CD4-positive, alpha-beta T cell treated with Interleukin-17A for 4 hours (primary cell): ENCODE results near the gene RBPJ.
"Not testable (repeated sequence)": the region's sequence is repeated elsewhere in the genome, so short reads cannot be mapped to it uniquely, and the experiment has no call there.

ENCODE experiments used
- DNase-seq: peaks from one replicate; pipeline ENCODE4 v3.0.0-alpha.2; 2020; ENCODE audit warnings: mixed read lengths

The RBPJ gene

DNA sequence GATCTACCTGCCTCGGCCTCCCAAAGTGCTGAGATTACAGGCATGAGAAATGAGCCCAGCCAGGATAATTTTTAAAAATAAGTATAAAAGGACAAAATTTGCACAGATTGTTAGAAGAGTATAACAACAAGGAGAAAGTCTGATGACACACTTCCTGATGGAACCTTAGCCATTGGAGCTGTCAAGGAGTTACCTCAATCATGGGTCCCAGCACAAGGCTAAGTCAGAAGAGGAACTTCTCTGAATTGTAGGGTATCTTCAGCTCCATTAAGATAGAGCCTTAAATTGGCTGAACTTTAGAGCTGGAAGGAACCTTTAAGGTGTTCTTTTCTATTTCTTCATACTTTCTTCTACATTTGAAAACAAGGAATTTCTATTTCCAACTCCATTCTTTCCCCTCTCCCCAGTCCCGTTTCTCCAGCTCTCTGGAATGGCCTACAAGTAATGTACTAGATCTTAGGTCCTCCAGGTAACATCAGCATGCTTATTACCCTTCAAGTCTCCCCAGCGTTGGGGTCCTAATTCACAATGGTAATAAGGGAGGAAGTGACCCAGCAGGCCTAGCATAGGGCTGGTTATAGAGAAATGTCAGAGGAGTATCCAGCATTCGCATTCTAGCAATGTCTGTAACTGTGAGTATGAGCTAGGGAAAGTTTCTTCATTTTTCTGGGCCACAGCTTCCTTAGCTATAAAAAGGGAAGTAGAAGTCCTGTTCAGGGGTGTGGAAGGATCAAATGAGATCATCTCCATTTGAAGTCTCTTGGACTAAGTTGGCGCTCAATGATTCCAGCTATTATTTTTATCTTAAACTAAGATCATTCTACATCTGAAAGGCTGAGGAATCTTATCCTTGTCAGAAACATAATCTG, 18.5 kb upstream of the RBPJ start:
- DNase-seq, result no peak

DNA sequence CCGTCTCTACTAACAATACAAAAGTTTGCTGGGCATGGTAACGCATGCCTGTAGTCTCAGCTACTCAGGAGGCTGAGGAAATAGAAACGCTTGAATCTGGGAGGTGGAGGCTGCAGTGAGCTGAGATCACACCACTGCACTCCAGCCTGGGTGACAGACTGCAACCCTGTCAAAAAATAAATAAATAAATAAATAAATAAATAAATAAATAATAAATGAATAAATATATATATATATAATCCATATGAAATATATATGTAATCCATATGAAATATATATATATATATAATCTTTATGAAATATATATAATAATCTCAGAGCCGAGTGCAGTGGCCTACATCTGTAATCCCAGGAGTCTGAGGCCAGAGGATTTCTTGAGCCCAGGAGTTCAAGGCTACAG, 17.8 kb upstream of the RBPJ start:
- no peak for DNase-seq

GRCh38 chr4:26307037-26307800, 13.6 kb upstream of the RBPJ start:
- DNase-seq, result no peak

DNA sequence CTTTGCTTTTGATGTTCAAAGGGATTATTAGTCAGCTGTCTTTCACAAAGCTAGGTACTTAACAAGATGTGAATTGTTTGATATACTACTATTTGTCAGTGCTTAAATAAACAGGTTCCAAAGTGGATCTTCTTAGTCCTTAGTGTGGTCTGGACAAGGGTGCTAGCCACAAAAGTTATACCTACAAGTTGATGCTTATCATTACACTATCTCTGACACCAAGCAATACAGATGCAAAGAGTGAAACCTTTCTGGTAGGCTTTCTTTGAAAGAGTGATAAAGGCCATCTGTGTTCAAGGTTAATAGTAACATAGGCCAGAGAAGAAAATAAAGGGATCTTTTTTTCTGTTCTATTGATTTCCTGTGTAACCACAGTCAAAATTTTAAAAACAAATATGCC, 12.2 kb upstream of the RBPJ start:
- no peak for DNase-seq

DNA sequence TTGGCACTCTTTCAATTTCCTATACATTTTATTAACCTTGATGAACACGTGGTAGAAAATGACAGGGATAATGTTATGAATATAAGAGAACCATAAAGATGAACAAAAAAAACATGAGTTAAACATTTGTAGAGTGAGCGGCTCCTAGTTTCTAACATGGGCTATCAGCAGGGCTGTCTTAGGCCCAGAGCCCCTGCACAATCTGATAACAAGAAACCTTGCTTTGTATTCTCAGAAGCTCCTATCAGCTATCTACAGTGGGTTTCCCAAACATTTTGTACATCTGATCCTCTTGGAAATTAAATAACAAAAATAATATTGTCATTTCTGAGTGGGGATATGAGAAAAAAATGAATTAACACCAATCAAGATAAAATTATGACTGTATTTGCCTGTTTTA, 10.6 kb upstream of the RBPJ start:
- no peak for DNase-seq

- no peak for DNase-seq
These were observed 9.2 kb upstream of the RBPJ start for GRCh38 chr4:26311633-26312032.

GRCh38 chr4:26315316-26315932, 5.4 kb upstream of the RBPJ start:
- DNase-seq, result not testable (repeated sequence)

DNA sequence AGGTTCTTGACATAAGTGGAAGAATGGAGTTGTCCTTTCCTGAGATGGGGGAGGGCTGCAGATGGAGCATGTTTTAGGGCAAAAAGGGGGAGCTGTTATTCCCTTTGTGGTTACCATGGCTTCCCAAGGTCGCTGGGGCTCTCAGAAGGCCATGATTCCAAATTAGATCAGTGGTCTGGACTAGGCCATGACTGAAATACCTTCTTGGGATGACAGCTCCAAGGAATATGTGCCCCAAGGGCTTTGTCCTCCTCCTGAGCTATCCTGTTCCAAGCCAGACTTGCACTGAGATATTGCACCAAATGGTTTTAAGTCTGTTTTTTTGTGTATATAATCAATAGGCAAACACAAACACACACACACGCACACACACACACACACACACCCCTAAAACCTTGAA, 3.0 kb upstream of the RBPJ start:
- no peak for DNase-seq

DNA sequence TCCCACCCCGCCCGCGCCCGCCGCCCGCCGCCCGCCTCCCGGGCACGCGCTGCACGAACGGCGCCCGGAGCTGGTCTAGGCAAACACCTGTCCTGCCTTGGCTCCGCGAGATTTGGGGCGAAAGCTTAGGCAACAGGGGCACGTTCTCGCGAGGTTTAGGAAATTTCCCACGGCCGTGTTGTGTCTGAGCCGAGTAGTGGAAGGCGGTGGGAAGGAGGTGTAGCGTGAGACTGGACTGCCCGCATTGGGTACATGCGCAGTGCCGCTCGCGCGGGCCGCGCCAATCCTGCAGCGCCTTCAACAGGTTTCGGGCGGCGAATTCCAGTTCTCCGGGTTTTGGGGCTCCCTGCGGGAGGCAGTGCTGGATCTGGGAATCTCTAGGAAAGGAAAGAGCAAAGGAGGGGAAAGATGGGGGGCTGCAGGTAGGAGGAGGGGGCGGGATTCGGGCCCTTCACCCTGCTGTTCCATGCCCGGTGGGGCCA, 1.3 kb upstream of the RBPJ start:
- DNase-seq, result peak; percentile 96

GRCh38 chr4:26319949-26320537, 771 bp upstream of the RBPJ start:
- DNase-seq, result peak; percentile 49

DNA sequence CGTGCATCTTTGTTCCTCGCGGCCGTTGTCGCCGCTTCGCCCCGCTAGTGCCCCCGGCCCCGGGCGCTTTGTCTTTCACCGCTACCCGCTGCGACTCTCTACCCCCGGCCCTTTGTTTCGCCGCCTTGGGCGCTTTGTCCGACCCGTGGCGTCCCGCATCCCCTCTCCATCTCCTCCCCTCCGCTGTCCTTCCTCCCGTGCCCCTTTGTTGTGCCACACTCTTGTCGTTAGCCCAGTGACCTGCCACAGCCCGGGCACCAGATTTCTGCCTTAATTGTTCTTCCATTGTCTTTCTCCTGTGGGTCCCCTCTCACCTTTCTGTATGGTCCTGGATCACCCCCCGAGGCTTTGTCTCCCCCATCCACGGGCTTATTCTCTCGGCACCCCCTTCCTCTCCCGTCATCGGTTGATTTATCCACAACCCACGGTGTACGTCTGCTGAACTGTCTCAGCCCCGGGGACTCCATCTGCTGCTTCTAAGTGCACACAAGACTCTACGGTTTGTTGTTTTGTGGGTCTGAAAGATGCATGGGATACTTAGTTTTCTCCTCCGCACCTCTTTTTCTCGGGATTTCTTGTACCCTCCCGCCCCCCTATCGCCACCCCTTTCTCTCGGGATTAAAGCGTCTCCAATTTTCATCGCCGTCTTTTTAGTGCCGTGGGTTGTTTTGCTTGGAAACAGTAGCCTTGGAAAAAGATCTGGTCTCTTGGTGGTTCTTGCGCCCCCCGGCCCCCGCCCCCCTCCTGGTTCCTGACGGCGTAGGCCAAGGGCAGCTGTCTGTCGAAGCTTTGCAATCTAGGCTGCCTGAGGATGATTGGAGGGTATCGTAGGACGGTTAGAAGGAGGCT, 783 bp downstream of the RBPJ start:
- peak; percentile 49 for DNase-seq

DNA sequence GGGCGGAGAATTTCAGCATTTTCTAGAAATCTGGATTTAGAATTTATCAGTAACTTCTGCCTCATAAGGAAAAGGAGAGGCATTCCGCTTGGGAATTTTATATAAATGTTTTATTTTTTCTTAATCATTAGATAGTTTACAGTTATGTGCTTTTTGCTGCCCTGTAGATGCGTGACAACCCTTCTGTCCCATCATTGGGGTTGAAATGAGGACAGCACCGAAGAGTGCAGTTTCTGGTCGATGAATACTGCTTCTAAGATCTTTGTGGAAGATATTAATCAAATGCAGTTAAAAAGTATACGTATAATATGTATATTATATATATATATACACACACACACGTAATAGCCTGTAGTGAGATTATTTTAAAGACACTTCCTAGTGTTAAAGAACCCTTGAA, 1.5 kb downstream of the RBPJ start:
- DNase-seq, result no peak

DNA sequence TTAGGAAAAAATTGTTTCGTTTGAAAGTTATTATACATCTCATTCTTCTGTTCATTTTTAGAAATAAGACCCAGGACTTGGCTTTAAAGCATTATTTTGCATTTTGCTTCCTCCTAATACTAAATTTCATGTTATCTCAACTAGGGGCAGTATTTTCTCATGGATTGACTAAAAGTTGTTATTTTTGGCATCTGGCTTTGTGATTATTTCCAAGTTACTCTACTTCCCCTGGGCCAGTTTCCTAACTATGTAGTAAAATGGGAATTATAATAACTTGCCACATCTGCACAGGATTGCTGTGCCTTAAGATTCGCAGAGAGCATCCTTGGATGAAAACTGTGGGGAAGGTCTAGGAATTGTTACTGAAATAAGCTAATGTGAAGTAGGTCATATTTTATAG, 3.0 kb downstream of the RBPJ start:
- no peak for DNase-seq

DNA sequence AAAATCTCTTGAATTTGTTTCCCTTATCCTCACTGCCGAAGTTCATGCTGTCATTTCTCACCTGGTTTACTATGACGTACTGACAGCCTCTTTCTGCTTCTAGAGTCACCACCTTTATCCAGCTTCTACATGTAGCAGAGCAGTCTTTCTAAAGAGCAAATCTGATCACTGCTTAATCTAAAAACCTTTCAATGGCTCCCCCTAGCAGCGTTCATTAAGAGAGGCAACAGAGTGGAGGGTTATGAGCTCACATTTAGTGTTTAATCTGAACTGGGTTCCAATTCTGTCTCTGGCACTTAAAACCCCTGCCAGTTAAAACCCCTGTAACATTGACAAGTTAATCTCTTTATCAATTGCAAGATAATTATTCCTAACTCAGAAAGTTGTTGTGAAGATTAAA, 4.4 kb downstream of the RBPJ start:
- DNase-seq, result peak; percentile 47

- no peak for DNase-seq
These were observed 6.0 kb downstream of the RBPJ start for GRCh38 chr4:26326791-26327190.

DNA sequence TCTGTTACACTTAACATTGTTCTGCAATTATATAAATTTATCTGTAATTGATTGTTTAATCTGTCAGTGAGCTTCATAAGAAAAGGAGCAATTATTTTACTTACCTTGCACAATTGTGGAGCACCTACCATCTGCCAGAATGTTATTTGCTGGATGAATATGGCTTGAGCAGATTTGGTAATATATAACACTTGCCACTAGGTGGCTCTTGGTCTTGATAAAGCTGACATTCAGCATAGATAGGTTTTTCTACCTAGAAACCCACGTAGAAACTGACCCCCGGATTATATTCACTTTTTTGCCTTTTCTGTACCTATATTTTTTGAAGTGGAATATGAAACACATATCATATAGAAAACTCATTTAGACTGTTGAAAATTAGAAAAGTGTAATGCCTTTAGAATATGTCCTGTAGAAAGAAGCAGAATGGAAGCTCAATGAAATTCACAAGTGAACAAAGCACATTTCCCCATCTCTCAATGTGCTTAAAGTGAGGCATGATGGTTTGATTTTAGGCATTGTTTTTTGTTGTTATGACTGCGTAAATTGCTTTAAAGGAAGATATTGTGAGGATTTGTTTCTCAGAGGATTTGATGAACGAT, 9.5 kb downstream of the RBPJ start:
- DNase-seq, result peak; percentile 25

- no peak for DNase-seq
These were observed 10.1 kb downstream of the RBPJ start for GRCh38 chr4:26330946-26331345.

DNA sequence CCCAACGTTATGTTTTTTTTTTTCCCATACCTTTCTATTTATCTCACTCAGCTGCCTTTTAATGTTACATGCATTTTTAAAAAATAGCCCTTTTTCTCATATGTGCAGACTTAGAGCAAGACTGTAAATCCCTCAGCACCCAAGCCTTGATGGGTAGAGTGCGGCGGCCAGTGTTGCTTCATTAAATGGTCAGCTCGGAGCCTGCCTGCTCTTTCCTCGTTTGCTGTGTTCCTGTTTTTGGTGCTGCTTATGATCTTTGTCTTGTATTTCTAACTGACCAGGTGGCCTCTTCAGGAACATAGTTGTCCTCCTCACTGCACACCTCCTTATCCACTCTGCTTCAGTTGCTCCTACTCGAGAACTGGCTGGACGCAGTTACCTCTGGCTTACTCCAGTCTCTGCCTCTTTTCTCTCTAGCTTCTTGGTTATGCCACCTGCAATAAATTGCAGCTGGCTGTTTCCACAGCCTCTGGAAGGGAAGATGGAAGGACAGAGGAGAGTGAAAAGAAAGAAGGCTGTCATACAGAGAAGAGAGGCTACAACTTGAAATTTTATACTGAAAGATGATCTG, 10.7 kb downstream of the RBPJ start:
- no peak for DNase-seq

- no peak for DNase-seq
These were observed 13.6 kb downstream of the RBPJ start for GRCh38 chr4:26334366-26334765.

DNA sequence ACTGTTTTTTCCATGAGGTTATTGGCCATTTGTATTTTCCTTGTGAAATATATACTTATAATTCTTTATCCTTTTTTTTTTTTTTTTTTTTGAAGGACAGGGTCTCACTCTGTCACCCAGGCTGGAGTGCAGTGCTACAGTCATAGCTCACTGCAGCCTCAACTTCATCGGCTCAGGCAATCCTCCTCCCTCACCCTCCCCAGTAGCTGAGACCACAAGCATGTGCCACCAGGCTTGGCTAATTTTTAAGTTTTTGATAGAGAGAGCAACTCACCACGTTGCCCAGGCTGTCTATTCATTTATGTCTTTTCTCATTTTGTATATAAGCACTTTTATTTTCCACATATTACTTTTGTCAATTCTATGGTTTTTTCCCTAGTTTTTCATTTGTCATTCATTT, 16.8 kb downstream of the RBPJ start:
- DNase-seq, result no peak

GRCh38 chr4:26342328-26343037, 21.7 kb downstream of the RBPJ start:
- DNase-seq, result no peak
